Activated CD4-positive, alpha-beta T cell treated with anti-CD3 and anti-CD28 coated beads, Interleukin-2, amount 50 U/mL, for 24 hours (primary cell): Measurements from ENCODE around the gene MUC2.

ENCODE experiments used
- DNase-seq, 2 donors: peaks; one replicate each; pipeline ENCODE4 v3.0.0-alpha.2; 2020; ENCODE audit warnings: low read depth in 1 of 2, low spot score in 1 of 2

Gene MUC2

DNA sequence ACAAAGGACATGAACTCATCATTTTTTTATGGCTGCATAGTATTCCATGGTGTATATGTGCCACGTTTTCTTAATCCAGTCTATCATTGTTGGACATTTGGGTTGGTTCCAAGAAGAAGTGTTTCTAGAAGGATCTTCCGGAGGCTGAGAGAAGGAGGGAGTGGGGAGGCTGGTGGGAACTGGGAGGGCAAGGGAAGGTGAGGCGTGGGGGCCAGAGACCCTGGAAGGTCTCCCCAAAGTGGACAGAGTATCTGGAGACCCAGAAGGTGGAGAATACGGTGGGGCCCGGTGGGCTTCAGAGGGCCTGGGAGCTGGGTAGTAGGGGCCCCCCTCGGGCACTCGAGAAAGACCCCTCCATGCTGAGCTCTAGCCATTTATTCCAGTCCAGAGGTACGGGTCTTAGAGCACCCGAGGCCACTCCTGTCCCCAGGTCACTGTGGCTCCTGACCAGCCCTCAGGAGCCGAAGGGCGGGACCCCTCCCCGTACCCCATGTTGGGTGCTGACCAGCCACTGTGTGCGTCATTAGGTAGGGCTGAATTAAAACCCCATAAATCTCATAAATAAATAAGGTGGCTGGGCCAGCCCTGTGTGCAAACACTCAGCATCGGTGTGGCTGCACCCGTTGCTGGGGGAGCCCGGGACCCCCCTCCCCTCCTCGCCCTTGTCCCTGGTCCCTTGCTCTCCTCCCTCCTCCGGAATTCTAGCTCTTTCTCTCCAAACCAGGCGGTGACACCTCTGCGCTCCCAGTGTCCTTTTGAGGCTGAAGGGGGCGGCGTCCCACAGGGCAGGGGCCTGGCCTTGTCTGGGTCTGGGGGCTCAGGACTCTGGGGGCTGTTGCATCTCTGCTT lies 44.3 kb downstream of the MUC2 start:
- DNase-seq: no peak

GRCh38 chr11:1119604-1120146 lies 45.0 kb downstream of the MUC2 start:
- no peak for DNase-seq

DNA sequence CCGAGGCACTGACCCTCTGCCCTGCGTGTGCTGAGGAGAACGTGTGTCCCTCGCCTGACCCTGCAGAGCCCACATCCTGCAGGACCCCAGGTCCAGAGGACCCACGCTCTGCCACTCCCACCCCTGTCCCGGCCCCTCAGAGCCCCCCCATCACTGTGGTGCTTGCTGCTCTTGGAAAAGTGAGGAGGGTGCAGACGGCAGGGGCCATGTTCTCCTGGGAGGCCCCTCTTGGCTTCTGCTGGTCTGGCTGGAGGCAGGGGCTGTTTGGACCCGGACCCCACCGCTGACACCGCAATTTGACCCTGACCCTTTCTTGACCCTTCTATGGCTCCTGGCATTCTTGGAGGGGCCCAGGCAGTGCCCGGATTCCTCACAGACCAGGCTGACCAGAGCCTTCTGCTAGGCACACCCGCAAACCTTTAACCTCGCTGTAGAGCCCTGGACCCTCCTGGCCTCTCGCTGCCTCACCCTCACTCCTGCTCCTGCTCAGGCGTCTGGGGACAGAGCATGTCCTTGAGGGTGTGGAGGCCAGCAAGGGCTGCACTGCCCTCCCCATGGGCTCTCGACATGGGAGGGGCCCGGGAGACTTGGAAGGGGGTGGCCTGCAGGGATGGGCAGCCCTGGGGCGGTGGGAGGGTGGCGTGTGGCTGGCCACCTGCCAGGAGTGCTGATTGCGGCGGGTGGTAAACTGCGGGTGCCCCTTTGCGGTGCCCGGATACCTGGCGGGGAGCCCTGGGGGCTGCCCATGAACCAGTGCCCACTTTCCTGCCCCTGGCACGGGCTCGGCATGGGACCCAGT lies 46.1 kb downstream of the MUC2 start:
- DNase-seq: no peak

DNA sequence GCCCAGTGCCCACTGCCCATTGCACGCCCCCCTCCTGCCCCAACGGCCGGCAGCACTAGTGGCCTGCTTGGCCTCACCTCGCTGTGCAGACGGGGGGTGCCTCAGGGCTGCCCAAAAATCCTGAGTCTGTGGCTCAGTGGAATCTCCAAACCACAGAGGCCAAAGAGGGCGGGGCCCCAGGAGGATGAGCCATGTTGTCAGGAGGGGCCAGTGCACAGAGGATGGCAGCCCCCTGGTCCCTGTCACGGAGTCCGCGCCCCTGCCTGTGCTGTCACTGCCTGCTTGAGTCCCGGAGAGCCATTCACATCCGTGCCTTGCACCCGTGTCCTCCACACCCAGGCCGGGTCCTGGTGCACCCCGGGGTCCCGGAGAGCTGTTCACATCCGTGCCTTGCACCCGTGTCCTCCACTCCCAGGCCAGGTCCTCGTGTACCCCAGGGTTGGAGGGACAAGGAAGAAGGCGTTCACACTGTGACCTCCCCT lies 46.7 kb downstream of the MUC2 start:
- no peak for DNase-seq

DNA sequence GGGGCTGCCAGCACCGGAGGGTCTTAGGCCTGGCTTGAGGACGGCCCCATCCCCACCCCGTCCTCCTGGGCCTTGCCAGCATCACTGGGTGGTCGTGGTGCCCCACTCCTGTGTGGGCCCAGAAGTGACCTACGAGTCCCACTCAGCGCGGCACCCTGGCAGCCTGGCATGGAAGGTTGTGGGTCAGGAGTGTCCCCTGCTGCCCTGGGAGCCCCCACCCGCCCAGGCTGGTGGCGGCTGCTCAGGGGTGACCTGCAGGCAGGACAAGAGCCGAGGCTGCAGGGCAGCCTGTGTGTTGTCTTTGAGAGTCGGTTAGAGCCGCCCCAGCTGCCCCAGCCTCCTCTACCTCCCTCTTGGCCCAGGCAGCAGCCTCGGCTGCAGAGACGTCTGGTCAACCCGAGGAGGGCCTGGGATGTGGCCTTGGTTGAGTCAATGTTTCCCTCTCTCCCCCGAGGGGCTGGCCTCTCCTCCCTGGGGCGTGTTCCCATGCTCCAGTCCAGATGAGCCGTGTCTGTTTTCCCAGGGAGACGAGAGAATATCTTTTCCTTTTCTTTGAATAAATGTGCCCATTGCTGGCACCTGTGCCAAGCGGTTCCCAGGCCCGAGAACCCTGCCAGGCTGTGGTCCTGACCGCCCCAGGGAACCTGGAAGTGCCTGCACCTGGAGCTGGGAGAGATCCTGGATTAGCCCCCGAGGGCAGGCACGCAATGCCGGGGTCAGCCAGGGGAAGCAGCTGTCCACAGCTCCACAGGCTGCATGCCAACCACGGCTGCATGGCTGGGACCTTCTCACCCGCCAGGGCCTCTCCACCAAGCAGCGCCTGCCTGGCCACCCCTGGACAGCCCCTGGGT lies 47.4 kb downstream of the MUC2 start:
- DNase-seq: no peak

DNA sequence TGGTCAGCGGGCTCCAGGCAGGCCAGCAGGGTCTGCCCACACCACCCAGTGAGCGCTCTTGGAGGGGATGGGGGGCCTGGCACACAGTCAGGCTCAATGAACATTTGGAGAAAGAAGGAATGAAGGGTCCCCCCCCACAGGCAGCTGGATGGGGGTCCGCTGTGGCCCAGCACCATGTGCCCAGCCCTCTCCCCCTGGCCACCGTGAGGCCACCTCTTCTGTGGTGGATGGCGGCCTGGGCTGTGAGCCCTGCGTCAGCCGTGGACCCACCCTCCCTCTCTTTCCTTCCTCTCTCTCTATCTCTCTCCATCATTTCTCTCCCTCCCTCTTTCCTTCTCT lies 48.0 kb downstream of the MUC2 start:
- DNase-seq: no peak

GRCh38 chr11:1123970-1124369 lies 49.3 kb downstream of the MUC2 start:
- DNase-seq: no peak
